ENCODE results near the gene SH3D21.

Gene SH3D21

DNA sequence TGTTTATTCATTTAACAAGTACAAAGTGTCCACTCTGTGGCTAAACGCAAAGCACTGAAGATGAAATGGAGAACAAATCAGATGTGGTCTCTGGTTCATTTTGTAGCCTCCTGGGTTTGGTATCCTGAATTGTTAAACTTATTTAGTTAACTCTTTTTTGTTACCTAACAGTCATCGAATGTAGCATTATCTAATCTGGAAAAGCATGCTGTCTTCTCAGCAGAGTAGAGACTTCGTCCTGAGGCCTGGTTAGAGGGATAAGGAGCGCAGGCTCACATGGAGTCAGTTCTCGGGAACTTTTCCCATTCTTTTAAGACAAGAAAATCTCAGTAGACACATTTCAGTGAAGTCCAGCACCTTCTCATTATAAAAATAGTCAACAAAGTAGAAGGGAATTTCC, 33.1 kb upstream of the SH3D21 start:
- TF ChIP-seq EZH2phosphoT487 (IDR thresholded peaks at IDR 0.05; ENCODE audit: borderline replicate concordance) = no peak
- TF ChIP-seq, protein P1, sequence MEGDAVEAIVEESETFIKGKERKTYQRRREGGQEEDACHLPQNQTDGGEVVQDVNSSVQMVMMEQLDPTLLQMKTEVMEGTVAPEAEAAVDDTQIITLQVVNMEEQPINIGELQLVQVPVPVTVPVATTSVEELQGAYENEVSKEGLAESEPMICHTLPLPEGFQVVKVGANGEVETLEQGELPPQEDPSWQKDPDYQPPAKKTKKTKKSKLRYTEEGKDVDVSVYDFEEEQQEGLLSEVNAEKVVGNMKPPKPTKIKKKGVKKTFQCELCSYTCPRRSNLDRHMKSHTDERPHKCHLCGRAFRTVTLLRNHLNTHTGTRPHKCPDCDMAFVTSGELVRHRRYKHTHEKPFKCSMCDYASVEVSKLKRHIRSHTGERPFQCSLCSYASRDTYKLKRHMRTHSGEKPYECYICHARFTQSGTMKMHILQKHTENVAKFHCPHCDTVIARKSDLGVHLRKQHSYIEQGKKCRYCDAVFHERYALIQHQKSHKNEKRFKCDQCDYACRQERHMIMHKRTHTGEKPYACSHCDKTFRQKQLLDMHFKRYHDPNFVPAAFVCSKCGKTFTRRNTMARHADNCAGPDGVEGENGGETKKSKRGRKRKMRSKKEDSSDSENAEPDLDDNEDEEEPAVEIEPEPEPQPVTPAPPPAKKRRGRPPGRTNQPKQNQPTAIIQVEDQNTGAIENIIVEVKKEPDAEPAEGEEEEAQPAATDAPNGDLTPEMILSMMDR (conservative IDR thresholded peaks at IDR 0.05; ENCODE audit: low read length) = no peak
- Histone ChIP-seq H3K79me2 (ENCODE audit: insufficient read depth, low read length) (peaks cover 54% of the 10 kb centered on the region), H2AFZ (ENCODE audit: low read length) (no peak overlapping the region), H3K27me3 (ENCODE audit: insufficient read depth, low read length, poor library complexity, severe bottlenecking) (no peaks in the 10 kb centered on the region), H3K9me2 (replicated peaks; ENCODE audit: low read depth, low read length) (no peaks in the 10 kb centered on the region), H3K36me3 (ENCODE audit: insufficient read depth, low read length) (peaks cover 51% of the 10 kb centered on the region; the same call in 1 of the 2 replicates), H3F3A (ENCODE audit: low read depth) (no peaks in the 10 kb centered on the region), H3K4me3 (ENCODE audit: low read length, poor library complexity, severe bottlenecking) (no peak overlapping the region), H3K4me1 (ENCODE audit: insufficient read depth, low read length, poor library complexity, severe bottlenecking) (no peaks in the 10 kb centered on the region), H3K9ac (ENCODE audit: low read depth, low read length, poor library complexity, severe bottlenecking) (no peak overlapping the region), H4K20me1 (ENCODE audit: insufficient read depth, low read length, poor library complexity, severe bottlenecking) (peaks cover 15% of the 10 kb centered on the region), H3K4me2 (ENCODE audit: low read depth, low read length, poor library complexity, severe bottlenecking) (no peak overlapping the region), H3K9me3 (ENCODE audit: insufficient read depth, low read depth, low read length) (no peaks in the 10 kb centered on the region)

GRCh38 chr1:36274201-36274600, 32.0 kb upstream of the SH3D21 start:
- Histone ChIP-seq H3K36me3 (ENCODE audit: insufficient read depth, low read length) (peaks cover 47% of the 10 kb centered on the region; the same call in 1 of the 2 replicates), H3K9ac (ENCODE audit: low read depth, low read length, poor library complexity, severe bottlenecking) (no peak overlapping the region), H3F3A (ENCODE audit: low read depth) (no peaks in the 10 kb centered on the region), H3K4me1 (ENCODE audit: insufficient read depth, low read length, poor library complexity, severe bottlenecking) (no peaks in the 10 kb centered on the region), H3K9me3 (ENCODE audit: insufficient read depth, low read depth, low read length) (no peaks in the 10 kb centered on the region), H2AFZ (ENCODE audit: low read length) (no peak overlapping the region), H3K4me3 (ENCODE audit: low read length, poor library complexity, severe bottlenecking) (no peak overlapping the region), H4K20me1 (ENCODE audit: insufficient read depth, low read length, poor library complexity, severe bottlenecking) (peaks cover 18% of the 10 kb centered on the region), H3K4me2 (ENCODE audit: low read depth, low read length, poor library complexity, severe bottlenecking) (no peak overlapping the region), H3K27me3 (ENCODE audit: insufficient read depth, low read length, poor library complexity, severe bottlenecking) (no peaks in the 10 kb centered on the region), H3K9me2 (replicated peaks; ENCODE audit: low read depth, low read length) (no peaks in the 10 kb centered on the region), H3K79me2 (ENCODE audit: insufficient read depth, low read length) (peaks cover 51% of the 10 kb centered on the region; the same call in 1 of the 2 replicates)
- TF ChIP-seq, protein P1 (conservative IDR thresholded peaks at IDR 0.05; ENCODE audit: low read length) = no peak
- TF ChIP-seq EZH2phosphoT487 (IDR thresholded peaks at IDR 0.05; ENCODE audit: borderline replicate concordance) = no peak

GRCh38 chr1:36276688-36277087, 29.5 kb upstream of the SH3D21 start:
- TF ChIP-seq, protein P1 (conservative IDR thresholded peaks at IDR 0.05; ENCODE audit: low read length) = no peak
- no peak for TF ChIP-seq EZH2phosphoT487 (IDR thresholded peaks at IDR 0.05; ENCODE audit: borderline replicate concordance)
- no peaks in the 10 kb centered on the region for H3F3A ChIP-seq (ENCODE audit: low read depth)
- peaks cover 47% of the 10 kb centered on the region; the same call in 1 of the 2 replicates for H3K79me2 ChIP-seq (ENCODE audit: insufficient read depth, low read length)
- no peaks in the 10 kb centered on the region for H3K4me1 ChIP-seq (ENCODE audit: insufficient read depth, low read length, poor library complexity, severe bottlenecking)
- H2AFZ ChIP-seq (ENCODE audit: low read length) = no peak overlapping the region
- H3K9me2 ChIP-seq (replicated peaks; ENCODE audit: low read depth, low read length) = no peaks in the 10 kb centered on the region
- H3K36me3 ChIP-seq (ENCODE audit: insufficient read depth, low read length) = peaks cover 37% of the 10 kb centered on the region; the same call in 1 of the 2 replicates
- H3K9ac ChIP-seq (ENCODE audit: low read depth, low read length, poor library complexity, severe bottlenecking) = no peak overlapping the region
- H3K4me2 ChIP-seq (ENCODE audit: low read depth, low read length, poor library complexity, severe bottlenecking) = no peak overlapping the region
- H3K9me3 ChIP-seq (ENCODE audit: insufficient read depth, low read depth, low read length) = no peaks in the 10 kb centered on the region
- no peaks in the 10 kb centered on the region for H3K27me3 ChIP-seq (ENCODE audit: insufficient read depth, low read length, poor library complexity, severe bottlenecking)
- no peak overlapping the region for H3K4me3 ChIP-seq (ENCODE audit: low read length, poor library complexity, severe bottlenecking)
- H4K20me1 ChIP-seq (ENCODE audit: insufficient read depth, low read length, poor library complexity, severe bottlenecking) = peaks cover 20% of the 10 kb centered on the region
